K562 (cell line): ENCODE data around the gene MTHFS. TPM values are rescaled to one million over a fixed set of nuclear protein-coding genes. Genes with fewer than 3 reads are reported as not detected.

Source experiments
- BCL6 ChIP-seq: fragments of 250-450 bp; sonication (Bioruptor Pico); IDR thresholded peaks from 2 replicates; pipeline ENCODE4 v1.4.0; 2020
- BRD9 ChIP-seq: fragments of 450-650 bp; IDR thresholded peaks from 2 replicates; pipeline ENCODE4 v1.6.1; 2018; ENCODE audit warnings: low read depth; ENCODE audit not compliant: partially characterized antibody
- CBX5 ChIP-seq: IDR thresholded peaks from 2 replicates; pipeline ENCODE4 v1.6.1; 2014; ENCODE audit warnings: low read depth, borderline replicate concordance
- CHD1 ChIP-seq: fragments of 200-600 bp; sonication (generic); IDR thresholded peaks from one replicate; pipeline ENCODE4 v1.6.1; 2012; ENCODE audit warnings: mild to moderate bottlenecking, moderate library complexity, low read length, inconsistent platforms
- CREM ChIP-seq: IDR thresholded peaks from 2 replicates; pipeline ENCODE4 v1.6.1; 2014; ENCODE audit warnings: antibody characterized with exemption, low read depth
- DLX4 ChIP-seq: fragments of 250-450 bp; sonication (Bioruptor Pico); IDR thresholded peaks from 2 replicates; pipeline ENCODE4 v1.6.1; 2021; ENCODE audit warnings: mild to moderate bottlenecking
- DNMT1 ChIP-seq: fragments of 450-650 bp; IDR thresholded peaks from 2 replicates; pipeline ENCODE4 v1.6.1; 2016; ENCODE audit warnings: antibody characterized with exemption, mild to moderate bottlenecking
- EHMT2 ChIP-seq: fragments of 450-650 bp; IDR thresholded peaks from 2 replicates; pipeline ENCODE4 v1.6.1; 2018; ENCODE audit warnings: antibody characterized with exemption
- ETV1 ChIP-seq: fragments of 450-650 bp; conservative IDR thresholded peaks from 2 replicates; pipeline ENCODE4 v1.6.1; 2016; ENCODE audit warnings: missing genetic modification characterization, control low read depth, low read depth, missing compliant biosample characterization
- HIVEP1 ChIP-seq: fragments of 250-450 bp; sonication (Bioruptor Pico); IDR thresholded peaks from 2 replicates; pipeline ENCODE4 v1.4.0; 2020; ENCODE audit warnings: mild to moderate bottlenecking
- KLF16 ChIP-seq: IDR thresholded peaks from 2 replicates; pipeline ENCODE4 v1.6.1; 2016; ENCODE audit warnings: antibody characterized with exemption
- MAX ChIP-seq: sonication (generic); formaldehyde crosslinking; IDR thresholded peaks from 2 replicates; pipeline ENCODE4 v1.9.0; 2022; ENCODE audit warnings: mild to moderate bottlenecking, missing genetic modification reagents
- MCM5 ChIP-seq: fragments of 450-650 bp; IDR thresholded peaks from 2 replicates; pipeline ENCODE4 v1.6.1; 2016; ENCODE audit warnings: low read depth
- MNT ChIP-seq, 2 experiments: fragments of 450-650 bp; conservative IDR thresholded peaks; 2 replicates each; pipeline ENCODE4 v1.6.1; 2017; ENCODE audit warnings: mild to moderate bottlenecking in 2 of 2, moderate library complexity in 2 of 2
- MYC ChIP-seq, 2 experiments: fragments of 250-450 bp in 1 of 2; sonication (Bioruptor Pico) in 1 of 2; IDR thresholded peaks; 2 replicates each; pipeline versions ENCODE4 v1.5.1 to v1.6.1; 2012 to 2021; ENCODE audit warnings: low read depth in 2 of 2, borderline replicate concordance in 1 of 2, improper control_type of control experiment in 1 of 2, low read length in 1 of 2, mild to moderate bottlenecking in 1 of 2, moderate library complexity in 1 of 2
- POLR2B ChIP-seq: fragments of 450-650 bp; IDR thresholded peaks from 2 replicates; pipeline ENCODE4 v1.6.1; 2018; ENCODE audit warnings: low read depth; ENCODE audit not compliant: partially characterized antibody
- PYGO2 ChIP-seq: fragments of 450-650 bp; IDR thresholded peaks from 2 replicates; pipeline ENCODE4 v1.6.1; 2016; ENCODE audit warnings: mild to moderate bottlenecking, missing genetic modification characterization, moderate library complexity, missing compliant biosample characterization
- RAD21 ChIP-seq, 2 experiments: fragments of 250-450 bp in 1 of 2; fragments of 450-650 bp in 1 of 2; sonication (Bioruptor Pico) in 1 of 2; formaldehyde crosslinking in 1 of 2; IDR thresholded peaks in 1 of 2; conservative IDR thresholded peaks in 1 of 2; 2 replicates each; pipeline versions ENCODE4 v1.4.0 to v1.8.0; 2020 to 2022; ENCODE audit warnings: mild to moderate bottlenecking in 2 of 2, moderate library complexity in 1 of 2
- RB1 ChIP-seq: fragments of 450-650 bp; IDR thresholded peaks from 2 replicates; pipeline ENCODE4 v1.6.1; 2017; ENCODE audit warnings: low read depth, mild to moderate bottlenecking
- SMAD1 ChIP-seq: fragments of 150-350 bp; IDR thresholded peaks from 2 replicates; pipeline ENCODE4 v1.6.1; 2014; ENCODE audit warnings: low read length, low read depth; ENCODE audit not compliant: partially characterized antibody
- SMARCA5 ChIP-seq: fragments of 450-650 bp; IDR thresholded peaks from 2 replicates; pipeline ENCODE4 v1.6.1; 2016
- TFAP4 ChIP-seq: sonication (generic); formaldehyde crosslinking; IDR thresholded peaks from 2 replicates; pipeline ENCODE4 v1.8.0; 2022; ENCODE audit warnings: missing genetic modification reagents, mild to moderate bottlenecking, moderate library complexity, borderline replicate concordance
- TOE1 ChIP-seq, 2 experiments: fragments of 450-650 bp in 1 of 2; sonication (generic) in 1 of 2; formaldehyde crosslinking in 1 of 2; IDR thresholded peaks; 2 replicates each; pipeline versions ENCODE4 v1.7.1 to v1.8.0; 2016 to 2022; ENCODE audit warnings: borderline replicate concordance in 2 of 2, mild to moderate bottlenecking in 2 of 2, antibody characterized with exemption in 1 of 2, inconsistent platforms in 1 of 2, low read depth in 1 of 2, missing genetic modification reagents in 1 of 2, moderate library complexity in 1 of 2
- U2AF1 ChIP-seq: fragments of 200-400 bp; formaldehyde crosslinking; optimal IDR thresholded peaks from 2 replicates; pipeline ENCODE3; 2017; ENCODE audit warnings: mild to moderate bottlenecking, low read depth, low read length, moderate library complexity
- ZBED1 ChIP-seq: IDR thresholded peaks from 2 replicates; pipeline ENCODE4 v1.6.1; 2014
- ZKSCAN1 ChIP-seq: fragments of 150-350 bp; IDR thresholded peaks from 2 replicates; pipeline ENCODE4 v1.6.1; 2016; ENCODE audit warnings: low read depth, low read length
- ZNF23 ChIP-seq: fragments of 250-450 bp; sonication (Bioruptor Pico); IDR thresholded peaks from 2 replicates; pipeline ENCODE4 v1.4.0; 2020; ENCODE audit warnings: mild to moderate bottlenecking
- ZNF444 ChIP-seq: fragments of 250-450 bp; sonication (Bioruptor Pico); IDR thresholded peaks from 2 replicates; pipeline ENCODE4 v1.4.0; 2020; ENCODE audit warnings: mild to moderate bottlenecking, moderate library complexity
- ZNF696 ChIP-seq: fragments of 250-450 bp; sonication (Bioruptor Pico); conservative IDR thresholded peaks from 2 replicates; pipeline ENCODE4 v1.4.0; 2020; ENCODE audit warnings: mild to moderate bottlenecking, moderate library complexity
- polyA plus RNA-seq, 8 experiments: library from polyadenylated mRNA; depleted of rRNA in 4 of 8; stranded (reverse) in 5 of 8; unstranded in 3 of 8; fragments of >200 nt; fragmentation: Nextera tagmentation in 2 of 8; fragmentation: Illumina TruSeq in 1 of 8; extraction: Ambion mirVana in 2 of 8; extraction: Trizol in 1 of 8; gene quantifications; 2 replicates each; pipeline versions ENCODE4 v1.2.1 to v1.2.3, GENCODE V29; 2011 to 2014; ENCODE audit warnings: inconsistent platforms in 1 of 8, missing spikeins in 1 of 8
- total RNA-seq, 7 experiments: library from RNA; depleted of rRNA in 6 of 7; stranded (reverse); fragments of >200 nt in 6 of 7; fragmentation: Illumina TruSeq in 2 of 7; extraction: Trizol in 2 of 7; gene quantifications; 2 replicates each; pipeline versions ENCODE4 v1.2.1 to v1.2.3, GENCODE V29; 2011 to 2021; ENCODE audit warnings: low replicate concordance in 1 of 7

MTHFS gene
- total and polyA plus RNA-seq, 9 of the 15 experiments (the other 6 are each of a cell fraction or from before 2014, with no cell fraction given): 17.8 to 79.3 (median 41.7) TPM

GRCh38 chr15:79923079-79923514, 26.3 kb upstream of the MTHFS start (continued):
- TF ChIP-seq RB1 (peak; percentile 29; the same call in 1 of the 2 replicates), ZNF444 (CRISPR knock-in tag) (no peak), RAD21 (CRISPR knock-in tag; conservative IDR thresholded peaks at IDR 0.05 in 1 of 2, IDR thresholded peaks at IDR 0.05 in 1 of 2) (peak in 1 of 2 experiments; percentile 7; a peak in 1 of 4 replicates), DLX4 (CRISPR knock-in tag) (no peak), MNT (conservative IDR thresholded peaks at IDR 0.05) (peak in 1 of 2 experiments; percentile 31; a peak in 2 of 4 replicates), CHD1 (peak; percentile 73), MAX (CRISPR knock-in tag) (no peak), ETV1 (tag) (no peak; the same call in 1 of the 2 replicates), ZNF696 (CRISPR knock-in tag) (no peak), POLR2B (no peak), MCM5 (no peak), CREM (0 out of 2 replicates have a peak, but pooled peaks have one; percentile 42), CBX5 (no peak), BCL6 (CRISPR knock-in tag) (no peak), ZNF23 (CRISPR knock-in tag) (no peak), BRD9 (no peak), U2AF1 (no peak), MYC (IDR thresholded peaks at IDR 0.05; ENCODE audit: low read depth, low read length) (no peak; the same call in 1 of the 2 replicates), MYC (CRISPR knock-in tag; IDR thresholded peaks at IDR 0.05; ENCODE audit: borderline replicate concordance, low read depth) (no peak), KLF16 (0 out of 2 replicates have a peak, but pooled peaks have one; percentile 11), ZBED1 (no peak), DNMT1 (no peak), TFAP4 (CRISPR knock-in tag) (no peak), HIVEP1 (CRISPR knock-in tag) (no peak), SMAD1 (no peak), ZKSCAN1 (0 out of 2 replicates have a peak, but pooled peaks have one; percentile 28), PYGO2 (no peak), EHMT2 (no peak), TOE1 (IDR thresholded peaks at IDR 0.05; ENCODE audit: borderline replicate concordance) (no peak), TOE1 (CRISPR knock-in tag; IDR thresholded peaks at IDR 0.05; ENCODE audit: borderline replicate concordance, low read depth) (no peak), SMARCA5 (no peak)
